Stimulated activated CD8-positive, alpha-beta memory T cell treated with anti-CD3 and anti-CD28 coated beads, Interleukin-4, amount 100 ng/mL, for 48 hours (primary cell): ENCODE results near the gene TSPOAP1.

Source experiments
- DNase-seq: peaks from one replicate; pipeline ENCODE4 v3.0.0-alpha.2; 2020

TSPOAP1 gene

GRCh38 chr17:58315281-58315711, 13.3 kb downstream of the TSPOAP1 start:
- peak; percentile 13 for DNase-seq

GRCh38 chr17:58314706-58315015, 13.9 kb downstream of the TSPOAP1 start:
- DNase-seq, result peak; percentile 9

DNA sequence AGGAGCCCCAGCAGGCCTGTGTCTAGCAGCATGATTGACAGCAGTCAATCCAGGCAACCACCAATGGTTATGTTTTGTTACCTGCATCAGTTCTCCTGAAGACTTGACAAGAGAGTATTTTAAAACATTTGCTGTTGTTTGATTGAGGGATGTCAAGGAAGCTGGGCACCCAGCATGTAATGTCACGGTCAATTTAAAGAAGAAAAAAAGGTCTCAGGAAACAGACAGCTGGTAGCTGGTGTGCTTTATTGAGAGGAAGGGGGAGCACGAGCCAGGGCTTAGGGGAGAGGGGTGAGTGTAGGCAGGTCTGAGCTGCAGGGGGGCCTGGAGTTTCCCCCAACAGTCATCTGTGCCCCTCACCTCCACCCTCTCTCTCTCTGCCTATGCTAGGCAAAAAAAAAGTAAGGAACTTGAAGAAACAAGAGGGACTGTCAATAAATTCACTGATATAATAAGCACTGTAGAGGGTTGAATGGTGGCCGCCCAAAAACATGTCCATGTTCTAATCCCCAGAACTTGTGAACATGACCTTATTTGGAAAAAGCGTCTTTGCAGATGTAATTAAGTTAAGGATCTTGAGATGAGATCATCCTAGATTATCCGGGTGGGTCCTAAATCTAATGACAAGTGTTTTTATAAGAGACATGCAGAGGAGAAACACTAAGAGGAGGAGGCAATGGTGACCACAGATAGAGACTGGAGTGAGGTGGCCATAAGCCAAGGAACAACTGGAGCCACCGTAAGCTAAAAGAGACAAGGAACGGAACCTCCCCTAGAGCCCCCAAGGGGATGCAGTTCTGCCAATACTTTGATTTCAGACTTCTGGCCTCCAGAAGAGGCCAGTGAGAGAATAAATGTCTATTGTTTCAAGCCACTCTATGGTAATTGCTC, 14.5 kb downstream of the TSPOAP1 start:
- no peak for DNase-seq

DNA sequence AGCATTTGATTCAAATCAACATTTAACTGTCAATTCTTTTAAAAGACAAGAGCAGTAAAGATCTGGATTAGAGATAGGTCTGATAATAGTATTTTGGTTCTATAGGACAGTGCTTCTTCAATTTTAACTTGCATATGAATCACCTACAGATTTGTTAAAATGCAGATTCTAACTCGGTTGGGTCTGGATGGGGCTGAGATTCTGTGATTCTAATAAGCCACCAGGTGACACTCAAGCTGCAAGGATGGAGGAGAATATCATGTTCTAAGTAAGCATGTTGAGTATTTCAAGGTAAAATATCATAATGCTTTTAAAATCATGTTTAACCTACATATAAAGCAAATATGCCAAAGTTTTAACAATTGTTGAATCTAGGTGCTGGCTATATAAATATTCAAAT, 15.8 kb downstream of the TSPOAP1 start:
- DNase-seq, result no peak

DNA sequence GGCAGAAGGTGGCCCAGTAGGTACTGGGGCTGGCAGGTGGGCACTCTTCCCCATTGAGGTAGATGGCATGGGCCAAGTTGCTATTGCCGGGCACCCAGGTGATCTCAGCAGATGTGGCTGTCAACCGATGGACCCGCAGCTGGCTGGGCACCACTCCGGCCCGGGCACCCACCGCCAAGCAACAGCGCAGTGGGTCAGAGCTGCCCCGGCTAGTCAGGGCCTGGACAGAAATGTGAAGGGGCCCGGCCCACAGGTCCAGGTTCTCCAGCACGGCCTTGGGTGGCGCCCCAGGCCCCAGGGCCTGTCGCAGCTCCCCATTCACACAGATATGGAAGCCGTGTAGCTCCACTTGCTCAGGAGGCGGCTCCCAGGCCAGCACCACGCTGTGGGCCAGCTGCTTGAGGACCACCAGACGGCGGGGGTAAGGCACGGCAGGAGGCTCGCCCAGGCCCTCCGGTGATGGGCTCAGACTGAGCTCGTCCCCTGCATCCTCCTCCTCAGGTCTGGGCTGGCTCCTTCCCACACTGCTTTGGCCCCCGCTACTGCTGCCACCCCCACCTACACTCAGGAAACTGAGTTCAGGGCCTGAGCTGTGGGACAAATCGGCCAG, 16.5 kb downstream of the TSPOAP1 start:
- peak; percentile 18 for DNase-seq

GRCh38 chr17:58311429-58311894, 17.1 kb downstream of the TSPOAP1 start:
- peak; percentile 19 for DNase-seq

- DNase-seq, result peak; percentile 10
Observed at GRCh38 chr17:58310511-58311428, 17.8 kb downstream of the TSPOAP1 start.

GRCh38 chr17:58309918-58310259, 18.7 kb downstream of the TSPOAP1 start:
- DNase-seq, result no peak

DNA sequence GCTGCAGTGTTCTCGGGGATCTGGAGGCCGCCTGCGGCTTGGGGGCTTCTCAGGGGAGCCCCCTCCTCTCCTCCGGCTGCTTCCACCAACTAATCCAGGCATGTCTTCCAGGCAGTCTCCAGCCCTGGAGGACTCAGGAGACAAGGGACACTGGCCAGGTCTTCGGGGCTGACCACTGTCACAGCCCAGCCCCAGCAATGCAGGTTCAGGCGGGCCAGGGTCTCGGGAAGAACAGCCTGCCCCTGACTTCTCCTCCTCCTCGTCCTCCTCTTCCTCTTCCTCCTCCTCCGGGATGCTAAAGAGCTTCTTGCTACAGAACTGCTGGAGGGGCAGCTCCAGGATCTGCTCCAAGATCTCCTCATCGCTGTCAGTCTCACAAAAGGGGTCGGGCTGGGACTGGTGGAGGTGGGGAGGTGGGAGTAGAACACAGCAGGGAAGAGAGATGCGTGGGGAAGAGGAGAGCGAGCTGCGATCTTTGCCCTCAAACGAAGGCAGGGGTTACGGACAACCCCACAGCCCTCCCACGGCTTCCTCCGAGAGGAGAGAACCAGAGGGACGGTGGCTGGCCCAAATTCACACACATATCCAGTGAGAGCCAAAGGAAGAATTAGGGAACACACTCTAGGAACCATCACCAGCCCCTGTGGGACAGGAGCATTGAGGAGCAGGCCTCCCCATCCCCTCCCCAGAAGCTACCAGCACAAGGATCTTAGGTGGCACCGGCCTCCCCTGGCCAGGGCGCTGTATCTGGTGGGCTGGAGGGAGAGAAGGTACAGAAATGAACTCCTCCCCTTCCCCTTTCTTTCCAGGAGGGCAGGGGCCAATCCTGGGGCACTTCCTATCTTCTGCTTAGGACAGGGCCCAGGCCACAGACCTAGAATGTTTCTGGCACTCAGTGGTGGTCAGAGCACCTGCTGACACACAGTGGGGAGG, 19.3 kb downstream of the TSPOAP1 start:
- peak; percentile 19 for DNase-seq

- DNase-seq, result peak; percentile 21
Observed at GRCh38 chr17:58308173-58308984, 20.2 kb downstream of the TSPOAP1 start.

GRCh38 chr17:58307468-58308172, 21.0 kb downstream of the TSPOAP1 start:
- peak; percentile 13 for DNase-seq

DNA sequence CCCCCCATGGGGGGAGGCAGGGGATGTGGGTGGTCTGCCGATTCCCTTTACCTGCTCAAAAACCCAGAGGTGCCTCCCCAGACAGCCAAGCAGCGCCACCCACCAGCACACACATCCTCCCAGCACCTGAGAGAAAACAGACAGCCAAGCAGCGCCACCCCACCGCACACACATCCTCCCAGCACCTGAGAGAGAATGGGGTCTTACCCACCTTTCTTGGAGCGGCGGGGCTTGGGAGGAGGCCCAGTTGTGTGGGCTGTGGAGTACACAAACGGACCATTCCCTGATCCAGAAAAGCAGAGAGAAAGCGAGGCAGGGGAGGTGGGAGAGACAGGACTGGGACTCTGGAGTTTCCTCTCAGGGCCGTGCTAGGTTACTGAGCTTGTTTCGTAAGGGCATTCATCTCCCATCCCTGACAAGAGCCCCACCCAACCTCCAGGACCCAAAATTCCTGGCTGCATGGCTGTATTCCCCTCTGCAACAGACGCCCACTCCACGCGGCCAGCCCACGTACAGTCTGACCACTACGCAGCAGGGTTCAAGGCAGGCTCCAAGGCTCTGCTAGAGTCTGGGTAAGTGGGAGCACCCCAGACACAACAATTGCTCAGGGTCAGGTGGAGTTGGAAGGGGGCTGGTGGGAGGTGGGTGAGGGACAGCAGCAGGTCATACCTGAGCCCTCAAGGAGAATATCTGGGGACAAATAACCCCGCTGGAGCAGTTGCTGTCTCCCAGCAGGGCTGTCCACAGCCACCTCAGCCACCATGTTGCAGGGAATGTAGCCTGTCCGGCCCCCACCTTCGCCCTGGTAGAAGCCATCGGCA, 22.3 kb downstream of the TSPOAP1 start:
- peak; percentile 14 for DNase-seq

DNA sequence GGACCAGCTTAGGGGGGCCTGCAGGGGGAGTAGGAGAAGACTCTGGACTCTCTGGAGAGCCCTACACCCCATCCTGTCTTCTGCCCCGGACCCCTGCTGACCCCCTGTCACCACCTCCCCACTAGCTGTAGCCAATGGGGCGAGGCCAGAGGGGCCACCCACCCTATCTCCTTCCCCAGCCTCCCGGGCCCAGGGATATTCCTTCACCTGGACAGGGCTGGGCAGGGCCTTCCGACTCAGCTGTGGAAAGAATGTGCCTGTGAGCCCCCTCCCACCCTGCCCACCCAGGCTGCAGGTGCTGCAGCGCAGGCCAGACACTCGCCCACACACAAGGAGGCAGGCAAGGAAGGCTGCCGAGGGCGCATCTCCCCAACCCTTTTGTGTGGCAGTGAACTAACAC, 23.0 kb downstream of the TSPOAP1 start:
- no peak for DNase-seq

DNA sequence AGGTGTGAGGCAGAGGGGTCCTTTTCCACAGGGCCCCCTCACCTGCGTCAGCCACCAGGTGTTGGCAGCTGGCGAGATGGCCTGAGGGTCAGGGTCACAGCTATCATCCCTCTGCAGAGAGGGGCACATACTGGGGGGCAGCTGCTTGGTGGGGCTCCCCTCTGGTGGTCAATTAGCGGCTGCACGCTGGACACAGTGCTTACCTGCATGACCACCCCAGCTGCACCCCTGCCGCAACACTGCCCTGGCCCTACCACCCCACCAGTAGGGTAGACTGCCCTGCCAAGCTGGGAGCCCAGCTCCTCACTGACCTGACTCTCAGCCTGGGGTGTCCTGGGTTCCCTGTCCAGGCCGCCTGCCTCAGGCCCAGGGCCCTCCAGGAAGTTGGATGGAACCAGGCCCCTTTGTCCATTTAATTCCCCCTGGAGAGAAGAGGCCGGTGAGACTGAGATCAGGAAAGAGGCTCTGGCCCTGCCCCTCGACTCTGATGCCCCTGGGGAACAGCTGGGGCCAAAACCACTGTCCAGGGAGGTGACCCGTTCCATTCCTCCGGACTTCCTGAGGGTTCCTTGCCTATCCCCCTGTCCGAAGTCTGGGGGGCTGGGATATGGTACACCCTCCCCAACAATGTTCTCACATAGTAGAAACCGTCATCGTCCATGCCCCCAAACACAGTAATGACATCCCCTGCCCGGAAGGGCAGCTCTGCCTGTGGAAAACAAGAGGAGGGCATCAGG, 23.7 kb downstream of the TSPOAP1 start:
- no peak for DNase-seq

GRCh38 chr17:58303971-58304749, 24.4 kb downstream of the TSPOAP1 start:
- peak; percentile 79 for DNase-seq

- no peak for DNase-seq
Observed at GRCh38 chr17:58302919-58303585, 25.5 kb downstream of the TSPOAP1 start.

DNA sequence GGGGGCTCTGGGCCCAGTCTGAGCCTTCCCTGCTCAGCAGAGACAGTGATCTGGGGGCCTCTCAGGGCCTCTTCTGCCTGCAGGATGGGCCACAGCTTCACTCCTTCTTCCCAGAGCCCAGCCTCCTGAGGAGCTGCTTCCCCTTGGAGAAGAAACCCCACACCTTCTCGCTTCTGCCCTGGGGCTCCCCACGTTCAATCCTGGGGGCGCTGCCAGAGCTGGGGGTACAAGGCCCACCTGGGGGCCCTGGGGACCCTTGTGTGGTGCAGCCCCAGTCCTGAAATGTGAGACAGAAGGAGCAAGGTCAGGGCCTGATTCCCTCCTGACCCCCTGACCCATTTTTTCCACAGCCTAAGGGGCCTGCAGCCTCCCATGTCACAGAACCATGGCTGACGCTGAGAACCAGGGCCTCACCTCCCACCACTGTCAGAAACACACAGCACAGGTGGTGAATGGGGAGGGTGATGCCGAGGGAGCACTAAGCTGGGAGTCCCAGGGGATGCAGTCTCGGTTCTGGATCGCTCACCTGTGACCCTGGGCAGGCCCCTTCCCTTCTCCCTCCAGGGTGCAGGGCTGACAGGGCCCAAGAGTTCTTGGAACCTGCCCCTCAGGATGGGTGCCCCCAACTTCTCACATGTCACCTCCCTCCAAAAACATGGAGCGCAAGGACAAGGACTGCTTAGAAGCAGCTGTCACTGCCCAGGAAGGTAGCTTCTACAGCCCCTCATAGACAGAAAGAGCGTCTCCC, 26.2 kb downstream of the TSPOAP1 start:
- DNase-seq, result no peak
